Naive thymus-derived CD4-positive, alpha-beta T cell (primary cell): ENCODE data around the gene KIF1B. TPM values are rescaled to one million over a fixed set of nuclear protein-coding genes. Genes with fewer than 3 reads are reported as not detected.

ENCODE experiments used
- ATAC-seq: fragments of 150-1000 bp; cut with Tn5 transposase; 2 replicates; pipeline ENCODE4 v1.10.0; 2021; ENCODE audit warnings: mild to moderate bottlenecking, moderate library complexity
- CTCF ChIA-PET: fragments of 350-600 bp; sonication (Branson Sonifier 250); formaldehyde crosslinking; loops from one replicate; lab custom pipeline; 2021; ENCODE audit warnings: antibody characterized with exemption; lab: Charles Lee
- POLR2A ChIA-PET: fragments of 350-600 bp; sonication (Branson Sonifier 250); formaldehyde crosslinking; loops from one replicate; lab custom pipeline; 2021; ENCODE audit warnings: antibody characterized with exemption, inconsistent platforms; lab: Charles Lee
- DNase-seq, 9 donors: peaks; one replicate each; pipeline versions ENCODE4 v3.0.0 to v3.0.0-alpha.2; 2020 to 2022; ENCODE audit warnings: mixed read lengths in 1 of 9
- H3K27ac ChIP-seq: one replicate; pipeline ENCODE4 v1.7.0; 2013; ENCODE audit warnings: mild to moderate bottlenecking, low read depth, low read length, moderate library complexity
- H3K27me3 ChIP-seq, 2 donors: one replicate each; pipeline ENCODE4 v1.7.0; 2013; ENCODE audit warnings: low read length in 2 of 2, mild to moderate bottlenecking in 2 of 2, moderate library complexity in 2 of 2; ENCODE audit not compliant: control insufficient read depth in 2 of 2, insufficient read depth in 2 of 2
- H3K36me3 ChIP-seq, 3 experiments: 1 replicate in 2 of 3; 2 replicates in 1 of 3; pipeline ENCODE4 v1.7.0; 2013; ENCODE audit warnings: low read length in 3 of 3, mild to moderate bottlenecking in 3 of 3, moderate library complexity in 1 of 3; ENCODE audit not compliant: insufficient read depth in 3 of 3, control insufficient read depth in 2 of 3
- H3K4me1 ChIP-seq, 2 donors: one replicate each; pipeline ENCODE4 v1.7.0; 2013; ENCODE audit warnings: low read length in 2 of 2, mild to moderate bottlenecking in 2 of 2, moderate library complexity in 1 of 2; ENCODE audit not compliant: control insufficient read depth in 2 of 2, insufficient read depth in 2 of 2
- H3K4me3 ChIP-seq: 2 replicates; pipeline ENCODE4 v1.7.0; 2013; ENCODE audit warnings: mild to moderate bottlenecking, low read length
- H3K9me3 ChIP-seq, 3 experiments: 1 replicate in 2 of 3; 2 replicates in 1 of 3; pipeline ENCODE4 v1.7.0; 2013; ENCODE audit warnings: low read length in 3 of 3; ENCODE audit not compliant: control insufficient read depth in 2 of 3
- H3K27ac Mint-ChIP-seq, 9 donors: one replicate each; pipeline ENCODE4 v1.8.0; 2020 to 2022; ENCODE audit warnings: mixed read lengths in 9 of 9, mild to moderate bottlenecking in 8 of 9, moderate library complexity in 5 of 9, inconsistent platforms in 2 of 9
- H3K27me3 Mint-ChIP-seq, 5 donors: one replicate each; pipeline ENCODE4 v1.8.0; 2021 to 2022; ENCODE audit warnings: mixed read lengths in 5 of 5, mild to moderate bottlenecking in 1 of 5
- H3K36me3 Mint-ChIP-seq, 5 donors: one replicate each; pipeline ENCODE4 v1.8.0; 2020 to 2022; ENCODE audit warnings: mixed read lengths in 5 of 5, mild to moderate bottlenecking in 3 of 5, inconsistent platforms in 1 of 5
- H3K4me1 Mint-ChIP-seq, 7 donors: one replicate each; pipeline ENCODE4 v1.8.0; 2020 to 2022; ENCODE audit warnings: mixed read lengths in 7 of 7, mild to moderate bottlenecking in 3 of 7, inconsistent platforms in 1 of 7
- H3K4me3 Mint-ChIP-seq, 10 donors: one replicate each; pipeline ENCODE4 v1.8.0; 2020 to 2022; ENCODE audit warnings: mild to moderate bottlenecking in 10 of 10, mixed read lengths in 10 of 10, moderate library complexity in 6 of 10, inconsistent platforms in 2 of 10
- H3K9me3 Mint-ChIP-seq, 11 donors: one replicate each; pipeline ENCODE4 v1.8.0; 2020 to 2022; ENCODE audit warnings: mixed read lengths in 11 of 11, mild to moderate bottlenecking in 4 of 11, inconsistent platforms in 1 of 11, moderate library complexity in 1 of 11
- intact Hi-C, 2 donors: fragments of 100-400 bp; cut with micrococcal nuclease; formaldehyde crosslinking; loops; one replicate each; pipeline ENCODE4 v1.15.1; 2023
- polyA plus RNA-seq, 2 donors: library from polyadenylated mRNA; unstranded; fragments of 300-500 nt; fragmentation: Illumina TruSeq; gene quantifications; one replicate each; pipeline ENCODE4 v1.2.3, GENCODE V29; 2021
- total RNA-seq, 6 experiments: library from RNA in 5 of 6; stranded (reverse) in 5 of 6; gene quantifications; 1 replicate in 5 of 6; 2 replicates in 1 of 6; pipeline ENCODE4 v1.2.3 and lab custom pipeline; 2021 to 2026

Gene KIF1B
- total and polyA plus RNA-seq, 7 experiments from 2014 or later = 1.8 to 21.6 (median 11.5) TPM

DNA sequence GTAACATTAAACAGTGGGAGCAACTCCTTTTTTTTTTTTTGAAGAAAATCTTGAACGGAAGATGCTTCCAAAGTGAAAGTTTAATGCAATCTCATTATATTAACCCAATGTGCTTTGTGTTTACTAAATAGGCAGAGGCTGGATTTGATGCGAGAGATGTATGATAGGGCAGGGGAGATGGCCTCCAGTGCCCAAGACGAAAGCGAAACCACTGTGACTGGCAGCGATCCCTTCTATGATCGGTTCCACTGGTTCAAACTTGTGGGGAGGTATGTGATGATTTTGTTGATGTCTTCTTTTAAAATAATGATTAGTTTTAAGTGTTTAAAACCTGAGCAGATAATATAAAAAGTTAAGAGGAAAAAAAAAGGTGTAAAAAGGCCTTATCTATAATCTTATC, 114.3 kb downstream of the KIF1B start:
- Histone ChIP-seq H3K4me1 (no peaks in the 10 kb centered on the region), H3K27me3 (no peaks in the 10 kb centered on the region), H3K27ac (no peak overlapping the region), H3K36me3 (peaks cover 0 to 3% (median 0%) of the 10 kb centered on the region in 3 experiments), H3K4me3 (no peak overlapping the region), H3K9me3 (no peaks in the 10 kb centered on the region)
- Mint-ChIP-seq H3K27me3 (no peaks in the 10 kb centered on the region), H3K4me1 (peaks cover 0 to 9% (median 0%) of the 10 kb centered on the region in 7 donors), H3K9me3 (peaks cover 0 to 3% (median 0%) of the 10 kb centered on the region in 11 donors), H3K4me3 (peak overlapping the region in 3 of 10 donors; percentile 25 to 60 (median 26)), H3K36me3 (peaks cover 6 to 36% (median 25%) of the 10 kb centered on the region in 5 donors), H3K27ac (peak overlapping the region in 3 of 9 donors; percentile 14 to 45 (median 33))
- no peak for DNase-seq
- ChIA-PET POLR2A (no interaction called here), CTCF (no interaction called here)
- intact Hi-C loops = no loop called here
- ATAC-seq = no peak

DNA sequence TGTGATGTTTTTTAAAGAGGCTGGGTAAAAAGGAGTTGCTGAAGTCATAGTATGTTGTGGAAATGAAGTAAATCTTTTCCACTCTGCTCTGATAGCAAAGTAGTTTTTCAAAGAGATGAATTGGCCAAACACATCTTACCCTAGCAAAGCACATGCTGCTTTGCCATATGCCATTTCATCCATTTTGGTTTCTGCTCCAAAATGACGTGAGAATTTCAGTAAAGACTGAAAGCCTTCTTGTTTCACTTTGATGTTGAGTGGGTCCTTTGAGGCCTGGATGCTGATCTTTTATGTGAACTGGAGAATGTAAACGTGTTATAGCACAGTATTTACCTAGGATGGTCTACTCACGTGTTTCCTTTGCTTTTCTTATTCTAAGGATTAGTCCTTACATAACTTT, 115.2 kb downstream of the KIF1B start:
- Histone ChIP-seq H3K27ac (no peak overlapping the region), H3K27me3 (no peaks in the 10 kb centered on the region), H3K9me3 (no peaks in the 10 kb centered on the region), H3K4me3 (no peak overlapping the region), H3K4me1 (no peaks in the 10 kb centered on the region), H3K36me3 (peaks cover 0 to 3% (median 0%) of the 10 kb centered on the region in 3 experiments)
- CTCF ChIA-PET = no interaction called here
- no peak overlapping the region for H3K27ac Mint-ChIP-seq
- intact Hi-C loops = no loop called here
- H3K9me3 Mint-ChIP-seq = peaks cover 0 to 2% (median 0%) of the 10 kb centered on the region in 11 donors
- no peak overlapping the region for H3K4me3 Mint-ChIP-seq
- peaks cover 6 to 36% (median 25%) of the 10 kb centered on the region in 5 donors for H3K36me3 Mint-ChIP-seq
- DNase-seq (no peak), ATAC-seq (no peak)
- H3K4me1 Mint-ChIP-seq = peaks cover 0 to 9% (median 0%) of the 10 kb centered on the region in 7 donors
- POLR2A ChIA-PET = no interaction called here
- no peaks in the 10 kb centered on the region for H3K27me3 Mint-ChIP-seq

DNA sequence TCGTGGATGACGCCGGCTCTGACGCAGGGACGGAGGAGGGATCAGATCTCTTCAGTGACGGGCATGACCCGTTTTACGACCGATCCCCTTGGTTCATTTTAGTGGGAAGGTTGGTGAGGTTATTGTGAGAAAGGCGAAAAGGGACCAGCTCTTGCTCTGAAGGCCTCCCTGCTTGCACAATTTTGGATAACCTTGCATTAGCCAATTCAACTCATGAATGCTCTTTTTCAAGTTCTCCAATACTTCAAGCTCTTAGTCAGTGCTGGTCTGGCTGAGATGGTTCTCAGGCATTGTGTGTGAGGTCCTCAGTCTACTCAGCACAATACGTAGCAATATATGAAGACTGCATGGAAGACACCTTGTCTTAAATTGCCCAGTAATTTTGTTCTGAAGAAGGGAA, 115.9 kb downstream of the KIF1B start:
- H3K4me3 ChIP-seq = no peak overlapping the region
- H3K4me3 Mint-ChIP-seq = no peak overlapping the region
- no peak for DNase-seq
- CTCF ChIA-PET = interaction anchor here (0.6 kb wide), 1 partner anchor 1205 kb away, joined by 3 read pairs; no protein-coding TSS in a partner anchor
- H3K36me3 ChIP-seq = peaks cover 0 to 3% (median 0%) of the 10 kb centered on the region in 3 experiments
- H3K27me3 Mint-ChIP-seq = no peaks in the 10 kb centered on the region
- peaks cover 0 to 9% (median 0%) of the 10 kb centered on the region in 7 donors for H3K4me1 Mint-ChIP-seq
- H3K27ac ChIP-seq = no peak overlapping the region
- POLR2A ChIA-PET = no interaction called here
- H3K9me3 Mint-ChIP-seq = peaks cover 0 to 2% (median 0%) of the 10 kb centered on the region in 11 donors
- H3K27me3 ChIP-seq = no peaks in the 10 kb centered on the region
- intact Hi-C loops = no loop called here
- ATAC-seq = no peak
- H3K36me3 Mint-ChIP-seq = peaks cover 6 to 36% (median 25%) of the 10 kb centered on the region in 5 donors
- H3K9me3 ChIP-seq = no peaks in the 10 kb centered on the region
- H3K27ac Mint-ChIP-seq = peak overlapping the region in 1 of 9 donors; percentile 43
- H3K4me1 ChIP-seq = no peaks in the 10 kb centered on the region

DNA sequence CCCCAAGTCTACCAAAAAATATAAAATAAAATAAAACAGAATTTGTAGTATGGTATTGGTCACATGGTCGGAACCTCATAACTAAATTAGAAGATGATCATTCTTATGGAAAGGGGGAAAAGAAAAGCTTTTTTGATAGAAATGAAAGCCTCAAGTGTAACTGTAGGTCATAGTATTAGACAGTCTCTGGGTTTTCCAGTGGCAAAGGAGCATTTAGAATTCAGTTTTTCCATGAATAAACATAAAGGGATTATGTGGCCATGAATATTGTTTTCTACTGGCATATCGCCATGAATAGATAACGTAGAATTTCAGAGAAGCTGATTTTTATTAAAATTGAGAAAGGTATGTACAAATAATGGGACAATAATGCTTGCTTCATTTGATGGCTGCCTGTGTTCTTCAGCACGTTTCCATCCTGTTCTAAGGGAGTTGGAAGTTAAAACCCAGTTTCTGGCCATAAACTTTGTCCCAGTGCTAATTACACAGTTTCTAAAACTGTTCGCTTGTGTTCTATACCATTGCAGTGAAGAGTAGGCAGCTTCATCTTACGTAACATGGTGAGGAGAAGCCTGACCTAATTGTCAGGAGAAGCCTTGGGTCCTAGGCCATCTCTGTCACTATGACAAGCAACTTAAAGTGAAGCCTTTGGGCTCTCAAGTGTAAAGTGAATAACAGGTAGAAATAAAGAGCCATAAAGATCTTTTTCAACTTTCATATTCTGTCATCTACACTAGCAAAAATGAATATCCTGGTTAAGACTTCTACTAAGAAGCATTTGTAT, 118.0 kb downstream of the KIF1B start:
- intact Hi-C loops = no loop called here
- H3K36me3 ChIP-seq = peaks cover 0 to 3% (median 0%) of the 10 kb centered on the region in 3 experiments
- H3K36me3 Mint-ChIP-seq = peaks cover 6 to 32% (median 21%) of the 10 kb centered on the region in 5 donors

DNA sequence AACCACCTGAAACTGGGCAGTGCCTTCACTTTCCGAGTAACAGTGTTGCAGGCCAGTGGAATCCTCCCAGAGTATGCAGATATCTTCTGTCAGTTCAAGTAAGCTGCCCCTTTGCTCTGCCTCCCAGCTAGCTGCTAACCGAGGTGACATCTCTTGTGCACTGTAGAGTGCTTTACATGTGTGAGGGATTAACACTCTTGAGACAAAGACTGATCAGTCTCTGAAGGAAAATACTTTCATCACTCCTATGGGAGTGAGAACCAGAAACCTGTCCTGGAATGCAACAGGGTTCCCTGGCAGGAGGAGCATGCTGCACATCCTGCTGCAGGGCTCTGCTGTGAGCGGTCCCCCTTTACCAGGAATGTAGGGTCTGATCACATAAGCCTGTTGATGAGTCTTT, 127.1 kb downstream of the KIF1B start:
- H3K27ac ChIP-seq = no peak overlapping the region
- no peaks in the 10 kb centered on the region for H3K27me3 Mint-ChIP-seq
- peaks cover 0 to 22% (median 5%) of the 10 kb centered on the region in 3 experiments for H3K36me3 ChIP-seq
- ChIA-PET POLR2A (interaction anchor here (0.5 kb wide), 1 partner anchor 26 kb away, joined by 3 read pairs; no protein-coding TSS in a partner anchor), CTCF (interaction anchor here (1.6 kb wide), 1 partner anchor 128 kb away, joined by 5 read pairs; no protein-coding TSS in a partner anchor)
- H3K9me3 Mint-ChIP-seq = no peaks in the 10 kb centered on the region
- ATAC-seq = no peak
- H3K9me3 ChIP-seq = no peaks in the 10 kb centered on the region
- H3K27me3 ChIP-seq = no peaks in the 10 kb centered on the region
- H3K4me3 ChIP-seq = no peak overlapping the region
- no peak overlapping the region for H3K4me3 Mint-ChIP-seq
- intact Hi-C loops = loop anchor here (5.0 kb wide), 2 partner anchors 385 to 460 kb away; no protein-coding TSS in a partner anchor
- no peaks in the 10 kb centered on the region for H3K4me1 ChIP-seq
- peaks cover 6 to 55% (median 15%) of the 10 kb centered on the region in 5 donors for H3K36me3 Mint-ChIP-seq
- H3K4me1 Mint-ChIP-seq = no peaks in the 10 kb centered on the region
- H3K27ac Mint-ChIP-seq = no peak overlapping the region
- DNase-seq = no peak

More for the DNA sequence above, 118.0 kb downstream of the KIF1B start:
- Mint-ChIP-seq H3K4me3 (no peak overlapping the region), H3K27me3 (no peaks in the 10 kb centered on the region), H3K4me1 (peaks cover 0 to 9% (median 0%) of the 10 kb centered on the region in 7 donors), H3K9me3 (no peaks in the 10 kb centered on the region), H3K27ac (no peak overlapping the region)
- Histone ChIP-seq H3K4me3 (no peak overlapping the region), H3K9me3 (no peaks in the 10 kb centered on the region), H3K27ac (no peak overlapping the region), H3K27me3 (no peaks in the 10 kb centered on the region), H3K4me1 (no peaks in the 10 kb centered on the region)
- ChIA-PET CTCF (interaction anchor here (0.5 kb wide), 1 partner anchor 195 kb away, joined by 9 read pairs; no protein-coding TSS in a partner anchor), POLR2A (no interaction called here)
- no peak for ATAC-seq
- DNase-seq = no peak

DNA sequence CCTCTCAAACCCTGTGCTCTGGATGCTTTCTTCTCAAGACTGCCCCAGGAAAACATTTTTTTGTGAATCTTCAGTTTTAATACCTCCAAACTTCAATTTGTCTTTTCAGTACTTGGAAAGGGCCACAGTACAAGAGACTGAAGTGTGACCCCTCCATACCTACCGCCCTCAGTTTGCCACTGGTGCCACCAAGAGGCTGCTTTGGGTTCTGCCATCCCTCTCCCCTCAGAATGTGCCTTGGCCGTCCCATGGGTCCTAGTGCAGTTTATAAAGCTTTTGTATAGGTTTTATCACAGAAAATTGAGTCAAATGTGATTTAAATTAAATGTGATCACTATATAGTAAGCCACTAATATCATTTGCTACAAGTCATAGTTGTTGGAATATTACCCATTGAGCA, 127.7 kb downstream of the KIF1B start:
- H3K4me3 Mint-ChIP-seq = no peak overlapping the region
- peaks cover 0 to 22% (median 5%) of the 10 kb centered on the region in 3 experiments for H3K36me3 ChIP-seq

More for the DNA sequence above, 127.7 kb downstream of the KIF1B start:
- ATAC-seq = no peak
- H3K36me3 Mint-ChIP-seq = peaks cover 6 to 61% (median 16%) of the 10 kb centered on the region in 5 donors
- no peaks in the 10 kb centered on the region for H3K4me1 Mint-ChIP-seq
- POLR2A ChIA-PET = interaction anchor here (0.5 kb wide), 1 partner anchor 25 kb away, joined by 3 read pairs; no protein-coding TSS in a partner anchor
- intact Hi-C loops = loop anchor here (1.0 to 5.0 kb wide), 3 partner anchors 128 to 461 kb away; partner anchors contain the start of gene KIF1B (in 1 of the 2)
- no peaks in the 10 kb centered on the region for H3K9me3 Mint-ChIP-seq
- H3K9me3 ChIP-seq = no peaks in the 10 kb centered on the region
- no peak overlapping the region for H3K27ac ChIP-seq
- H3K27ac Mint-ChIP-seq = no peak overlapping the region
- no peaks in the 10 kb centered on the region for H3K27me3 Mint-ChIP-seq
- CTCF ChIA-PET = interaction anchor here (1.6 kb wide), 1 partner anchor 129 kb away, joined by 5 read pairs; no protein-coding TSS in a partner anchor
- DNase-seq = peak in 5 of 9 donors; percentile 1 to 27 (median 9)
- no peak overlapping the region for H3K4me3 ChIP-seq
- H3K27me3 ChIP-seq = no peaks in the 10 kb centered on the region
- H3K4me1 ChIP-seq = no peaks in the 10 kb centered on the region
